ENCODE results near the gene PRSS38. TPM values are rescaled to one million over a fixed set of nuclear protein-coding genes. Genes with fewer than 3 reads are reported as not detected.

Gene PRSS38
- total RNA-seq, 1 donor from 2014 or later = not detected

- no peak for TF ChIP-seq CTCF (IDR thresholded peaks at IDR 0.05; ENCODE audit: partially characterized antibody, unreplicated experiment)
- no peaks in the 10 kb centered on the region for H3K4me1 Mint-ChIP-seq (ENCODE audit: low read depth, unreplicated experiment)
- no peaks in the 10 kb centered on the region for H3K36me3 Mint-ChIP-seq (ENCODE audit: unreplicated experiment)
- no peak for DNase-seq
- no peak overlapping the region for H3K4me3 Mint-ChIP-seq (ENCODE audit: unreplicated experiment)
- no peak overlapping the region for H3K27ac Mint-ChIP-seq (ENCODE audit: unreplicated experiment)
- H3K9me3 Mint-ChIP-seq (ENCODE audit: unreplicated experiment) = peaks cover 2% of the 10 kb centered on the region
- no peaks in the 10 kb centered on the region for H3K27me3 Mint-ChIP-seq (ENCODE audit: unreplicated experiment)
Measured at GRCh38 chr1:227828786-227829185, 13.3 kb downstream of the PRSS38 start.

GRCh38 chr1:227838181-227838580, 22.7 kb downstream of the PRSS38 start:
- peaks cover 3% of the 10 kb centered on the region for H3K9me3 Mint-ChIP-seq (ENCODE audit: unreplicated experiment)
- no peaks in the 10 kb centered on the region for H3K4me1 Mint-ChIP-seq (ENCODE audit: low read depth, unreplicated experiment)
- H3K27me3 Mint-ChIP-seq (ENCODE audit: unreplicated experiment) = peaks cover 5% of the 10 kb centered on the region
- no peak for TF ChIP-seq CTCF (IDR thresholded peaks at IDR 0.05; ENCODE audit: partially characterized antibody, unreplicated experiment)
- H3K4me3 Mint-ChIP-seq (ENCODE audit: unreplicated experiment) = no peak overlapping the region
- H3K36me3 Mint-ChIP-seq (ENCODE audit: unreplicated experiment) = no peaks in the 10 kb centered on the region
- no peak overlapping the region for H3K27ac Mint-ChIP-seq (ENCODE audit: unreplicated experiment)
- DNase-seq = no peak

- DNase-seq = no peak
Measured at GRCh38 chr1:227841096-227841495, 25.6 kb downstream of the PRSS38 start.

GRCh38 chr1:227844320-227845146, 29.1 kb downstream of the PRSS38 start:
- Mint-ChIP-seq H3K36me3 (ENCODE audit: unreplicated experiment) (no peaks in the 10 kb centered on the region), H3K27ac (ENCODE audit: unreplicated experiment) (no peak overlapping the region), H3K9me3 (ENCODE audit: unreplicated experiment) (peaks cover 9% of the 10 kb centered on the region), H3K4me3 (ENCODE audit: unreplicated experiment) (no peak overlapping the region), H3K27me3 (ENCODE audit: unreplicated experiment) (peaks cover 6% of the 10 kb centered on the region), H3K4me1 (ENCODE audit: low read depth, unreplicated experiment) (no peaks in the 10 kb centered on the region)
- DNase-seq = no peak
- no peak for TF ChIP-seq CTCF (IDR thresholded peaks at IDR 0.05; ENCODE audit: partially characterized antibody, unreplicated experiment)

More at GRCh38 chr1:227841096-227841495, 25.6 kb downstream of the PRSS38 start:
- H3K36me3 Mint-ChIP-seq (ENCODE audit: unreplicated experiment) = no peaks in the 10 kb centered on the region
- H3K4me1 Mint-ChIP-seq (ENCODE audit: low read depth, unreplicated experiment) = no peaks in the 10 kb centered on the region
- peaks cover 6% of the 10 kb centered on the region for H3K27me3 Mint-ChIP-seq (ENCODE audit: unreplicated experiment)
- H3K9me3 Mint-ChIP-seq (ENCODE audit: unreplicated experiment) = peaks cover 4% of the 10 kb centered on the region
- no peak overlapping the region for H3K4me3 Mint-ChIP-seq (ENCODE audit: unreplicated experiment)
- TF ChIP-seq CTCF (IDR thresholded peaks at IDR 0.05; ENCODE audit: partially characterized antibody, unreplicated experiment) = no peak
- no peak overlapping the region for H3K27ac Mint-ChIP-seq (ENCODE audit: unreplicated experiment)

- no peak for DNase-seq
- Mint-ChIP-seq H3K27ac (ENCODE audit: unreplicated experiment) (no peak overlapping the region), H3K9me3 (ENCODE audit: unreplicated experiment) (peaks cover 9% of the 10 kb centered on the region)
Measured at GRCh38 chr1:227845147-227845458, 29.6 kb downstream of the PRSS38 start.

More at GRCh38 chr1:227845147-227845458, 29.6 kb downstream of the PRSS38 start:
- Mint-ChIP-seq H3K27me3 (ENCODE audit: unreplicated experiment) (peaks cover 6% of the 10 kb centered on the region), H3K36me3 (ENCODE audit: unreplicated experiment) (no peaks in the 10 kb centered on the region), H3K4me3 (ENCODE audit: unreplicated experiment) (no peak overlapping the region), H3K4me1 (ENCODE audit: low read depth, unreplicated experiment) (no peaks in the 10 kb centered on the region)
- TF ChIP-seq CTCF (IDR thresholded peaks at IDR 0.05; ENCODE audit: partially characterized antibody, unreplicated experiment) = no peak

Measured in glutamatergic neuron (in vitro differentiated cells).